ENCODE results near the gene KDM4C. TPM values are rescaled to one million over a fixed set of nuclear protein-coding genes. Genes with fewer than 3 reads are reported as not detected.

KDM4C gene
- total and polyA plus RNA-seq, 2 of the 13 experiments (the other 11 are each of a cell fraction or from before 2014, with no cell fraction given) = 19.4 to 23.6 TPM

DNA sequence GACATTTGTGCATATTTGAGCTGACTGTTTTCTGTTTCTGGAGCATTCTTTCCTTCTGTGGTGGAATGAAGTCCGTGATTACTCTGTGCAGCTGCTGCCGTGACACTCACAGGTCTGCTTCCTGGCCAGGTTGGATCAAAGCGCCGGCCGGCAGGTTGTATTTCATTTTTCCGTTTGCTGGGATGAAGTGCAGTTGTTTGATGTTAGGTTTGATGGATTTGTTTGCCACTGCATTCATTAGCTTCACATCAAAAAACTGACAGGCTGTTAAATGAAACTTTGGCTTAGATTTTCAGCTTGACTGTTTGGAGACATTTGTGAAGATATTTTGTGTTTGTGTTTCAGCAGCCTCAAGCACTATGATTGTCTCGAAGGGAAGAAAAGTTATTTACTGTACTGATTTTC, 140.1 kb downstream of the KDM4C start (continued):
- TF ChIP-seq SMAD3 (CRISPR knock-in tag; IDR thresholded peaks at IDR 0.05) (peak; percentile 64; the same call in 1 of the 2 replicates), FOXP1 (IDR thresholded peaks at IDR 0.05) (0 out of 2 replicates have a peak, but pooled peaks have one; percentile 33), FOXP1 (CRISPR knock-in tag; IDR thresholded peaks at IDR 0.05) (peak; percentile 83), ZNF20 (CRISPR knock-in tag; IDR thresholded peaks at IDR 0.05) (no peak), ZNF841 (CRISPR knock-in tag; IDR thresholded peaks at IDR 0.05; ENCODE audit: borderline replicate concordance) (no peak), HOXA3 (CRISPR knock-in tag; IDR thresholded peaks at IDR 0.05) (peak; percentile 81; the same call in 1 of the 2 replicates), ZNF136 (CRISPR knock-in tag; IDR thresholded peaks at IDR 0.05; ENCODE audit: low read depth) (no peak), BHLHE40 (IDR thresholded peaks at IDR 0.05; ENCODE audit: low read length) (peak; percentile 82)
- TF ChIP-seq, protein P1, sequence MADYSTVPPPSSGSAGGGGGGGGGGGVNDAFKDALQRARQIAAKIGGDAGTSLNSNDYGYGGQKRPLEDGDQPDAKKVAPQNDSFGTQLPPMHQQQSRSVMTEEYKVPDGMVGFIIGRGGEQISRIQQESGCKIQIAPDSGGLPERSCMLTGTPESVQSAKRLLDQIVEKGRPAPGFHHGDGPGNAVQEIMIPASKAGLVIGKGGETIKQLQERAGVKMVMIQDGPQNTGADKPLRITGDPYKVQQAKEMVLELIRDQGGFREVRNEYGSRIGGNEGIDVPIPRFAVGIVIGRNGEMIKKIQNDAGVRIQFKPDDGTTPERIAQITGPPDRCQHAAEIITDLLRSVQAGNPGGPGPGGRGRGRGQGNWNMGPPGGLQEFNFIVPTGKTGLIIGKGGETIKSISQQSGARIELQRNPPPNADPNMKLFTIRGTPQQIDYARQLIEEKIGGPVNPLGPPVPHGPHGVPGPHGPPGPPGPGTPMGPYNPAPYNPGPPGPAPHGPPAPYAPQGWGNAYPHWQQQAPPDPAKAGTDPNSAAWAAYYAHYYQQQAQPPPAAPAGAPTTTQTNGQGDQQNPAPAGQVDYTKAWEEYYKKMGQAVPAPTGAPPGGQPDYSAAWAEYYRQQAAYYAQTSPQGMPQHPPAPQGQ (CRISPR knock-in tag; IDR thresholded peaks at IDR 0.05; ENCODE audit: borderline replicate concordance) = no peak
- TF ChIP-seq, protein P2, sequence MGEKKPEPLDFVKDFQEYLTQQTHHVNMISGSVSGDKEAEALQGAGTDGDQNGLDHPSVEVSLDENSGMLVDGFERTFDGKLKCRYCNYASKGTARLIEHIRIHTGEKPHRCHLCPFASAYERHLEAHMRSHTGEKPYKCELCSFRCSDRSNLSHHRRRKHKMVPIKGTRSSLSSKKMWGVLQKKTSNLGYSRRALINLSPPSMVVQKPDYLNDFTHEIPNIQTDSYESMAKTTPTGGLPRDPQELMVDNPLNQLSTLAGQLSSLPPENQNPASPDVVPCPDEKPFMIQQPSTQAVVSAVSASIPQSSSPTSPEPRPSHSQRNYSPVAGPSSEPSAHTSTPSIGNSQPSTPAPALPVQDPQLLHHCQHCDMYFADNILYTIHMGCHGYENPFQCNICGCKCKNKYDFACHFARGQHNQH (CRISPR knock-in tag; IDR thresholded peaks at IDR 0.05) = peak; percentile 97; the same call in 1 of the 2 replicates
- TF ChIP-seq, protein P3, sequence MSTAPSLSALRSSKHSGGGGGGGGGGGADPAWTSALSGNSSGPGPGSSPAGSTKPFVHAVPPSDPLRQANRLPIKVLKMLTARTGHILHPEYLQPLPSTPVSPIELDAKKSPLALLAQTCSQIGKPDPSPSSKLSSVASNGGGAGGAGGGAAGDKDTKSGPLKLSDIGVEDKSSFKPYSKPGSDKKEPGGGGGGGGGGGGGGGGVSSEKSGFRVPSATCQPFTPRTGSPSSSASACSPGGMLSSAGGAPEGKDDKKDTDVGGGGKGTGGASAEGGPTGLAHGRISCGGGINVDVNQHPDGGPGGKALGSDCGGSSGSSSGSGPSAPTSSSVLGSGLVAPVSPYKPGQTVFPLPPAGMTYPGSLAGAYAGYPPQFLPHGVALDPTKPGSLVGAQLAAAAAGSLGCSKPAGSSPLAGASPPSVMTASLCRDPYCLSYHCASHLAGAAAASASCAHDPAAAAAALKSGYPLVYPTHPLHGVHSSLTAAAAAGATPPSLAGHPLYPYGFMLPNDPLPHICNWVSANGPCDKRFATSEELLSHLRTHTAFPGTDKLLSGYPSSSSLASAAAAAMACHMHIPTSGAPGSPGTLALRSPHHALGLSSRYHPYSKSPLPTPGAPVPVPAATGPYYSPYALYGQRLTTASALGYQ (CRISPR knock-in tag; IDR thresholded peaks at IDR 0.05) = peak; percentile 95
- TF ChIP-seq, protein P4, sequence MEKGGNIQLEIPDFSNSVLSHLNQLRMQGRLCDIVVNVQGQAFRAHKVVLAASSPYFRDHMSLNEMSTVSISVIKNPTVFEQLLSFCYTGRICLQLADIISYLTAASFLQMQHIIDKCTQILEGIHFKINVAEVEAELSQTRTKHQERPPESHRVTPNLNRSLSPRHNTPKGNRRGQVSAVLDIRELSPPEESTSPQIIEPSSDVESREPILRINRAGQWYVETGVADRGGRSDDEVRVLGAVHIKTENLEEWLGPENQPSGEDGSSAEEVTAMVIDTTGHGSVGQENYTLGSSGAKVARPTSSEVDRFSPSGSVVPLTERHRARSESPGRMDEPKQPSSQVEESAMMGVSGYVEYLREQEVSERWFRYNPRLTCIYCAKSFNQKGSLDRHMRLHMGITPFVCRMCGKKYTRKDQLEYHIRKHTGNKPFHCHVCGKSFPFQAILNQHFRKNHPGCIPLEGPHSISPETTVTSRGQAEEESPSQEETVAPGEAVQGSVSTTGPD (CRISPR knock-in tag; IDR thresholded peaks at IDR 0.05) = no peak
- TF ChIP-seq, protein P5, sequence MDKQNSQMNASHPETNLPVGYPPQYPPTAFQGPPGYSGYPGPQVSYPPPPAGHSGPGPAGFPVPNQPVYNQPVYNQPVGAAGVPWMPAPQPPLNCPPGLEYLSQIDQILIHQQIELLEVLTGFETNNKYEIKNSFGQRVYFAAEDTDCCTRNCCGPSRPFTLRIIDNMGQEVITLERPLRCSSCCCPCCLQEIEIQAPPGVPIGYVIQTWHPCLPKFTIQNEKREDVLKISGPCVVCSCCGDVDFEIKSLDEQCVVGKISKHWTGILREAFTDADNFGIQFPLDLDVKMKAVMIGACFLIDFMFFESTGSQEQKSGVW (CRISPR knock-in tag; IDR thresholded peaks at IDR 0.05; ENCODE audit: borderline replicate concordance) = no peak
